Measurements from ENCODE around the gene EPN1.

Gene EPN1

DNA sequence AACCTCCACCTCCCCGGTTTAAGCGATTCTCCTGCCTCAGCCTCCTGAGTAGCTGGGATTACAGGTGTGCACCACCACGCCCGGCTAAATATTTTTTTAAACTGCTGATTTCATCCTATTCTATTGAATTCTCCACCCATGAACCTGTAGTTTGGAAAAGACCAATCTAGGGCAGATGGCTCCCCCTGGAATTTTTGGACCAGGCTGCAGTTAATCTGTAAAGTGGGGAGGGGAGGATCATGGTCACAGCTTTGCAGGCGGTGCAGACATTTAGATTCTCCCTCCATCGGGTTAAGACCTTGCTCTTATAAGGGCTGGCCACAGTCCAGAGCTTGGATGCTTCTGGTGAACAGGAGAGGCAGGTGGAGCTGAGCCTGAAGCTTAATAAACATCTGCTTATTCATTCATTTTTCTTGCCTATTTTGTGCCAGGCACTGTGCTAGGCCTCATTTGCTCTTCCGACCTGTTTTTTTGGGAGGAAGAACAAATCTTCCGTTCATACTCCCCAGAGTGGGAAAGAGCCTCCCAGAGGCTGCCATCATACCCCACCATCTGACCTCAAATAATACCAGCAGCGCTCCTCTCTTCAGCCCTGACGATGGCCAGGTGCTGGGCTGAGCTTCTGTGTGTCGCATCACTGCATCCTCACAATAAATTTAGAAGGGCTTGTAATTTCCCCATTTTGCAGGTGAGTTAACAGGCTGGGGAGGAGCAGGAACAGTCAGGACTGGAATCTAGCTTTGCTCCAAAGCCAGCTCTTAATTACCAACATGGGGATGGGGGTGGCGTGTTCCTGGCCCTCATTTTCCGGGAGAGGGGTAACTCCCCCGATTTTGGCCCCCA is 27.9 kb upstream of the EPN1 start:
- DNase-seq = peak; percentile 18

DNA sequence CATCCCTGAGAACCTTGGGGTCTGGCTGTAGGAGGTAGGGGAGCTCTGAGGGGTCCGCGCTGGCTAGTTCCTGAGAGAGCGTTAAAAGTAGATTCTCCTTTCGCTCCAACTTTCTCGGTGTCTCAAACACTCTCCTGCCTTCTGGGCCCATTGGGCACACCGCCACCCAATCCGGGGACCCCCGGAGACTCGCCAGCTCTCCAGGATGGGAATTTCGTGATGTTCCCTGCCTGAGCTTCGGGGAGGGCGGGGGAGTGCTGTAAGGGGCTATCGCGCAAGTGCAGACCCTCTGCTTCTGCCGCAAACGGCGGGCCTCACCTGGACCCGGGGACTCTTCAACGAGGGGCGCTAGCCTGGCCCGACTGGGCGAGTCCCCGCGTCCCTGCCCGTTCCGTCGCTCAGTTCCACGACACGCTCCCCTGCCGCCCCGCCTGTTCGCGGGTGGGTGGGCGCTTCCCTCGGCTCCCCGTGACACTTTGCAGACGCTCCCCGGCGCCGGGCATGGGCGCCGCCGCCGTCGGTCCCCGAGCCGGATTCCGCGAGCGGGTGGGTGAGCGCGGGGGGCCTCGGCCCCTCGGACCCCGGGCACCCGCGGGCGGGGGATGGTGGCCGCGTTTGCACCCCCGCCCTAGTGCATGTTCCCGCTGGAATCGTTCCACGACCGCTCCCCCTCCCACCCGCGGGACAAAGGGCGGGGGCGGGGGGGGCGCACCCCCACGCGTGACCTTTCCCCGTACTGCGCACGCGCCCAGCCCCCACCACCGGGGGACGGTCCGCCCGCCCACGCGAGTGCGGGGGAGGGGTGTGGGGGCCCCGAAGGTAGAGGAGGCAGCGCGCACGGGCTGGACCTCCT is 27.1 kb upstream of the EPN1 start, which contains the start of gene CCDC106:
TSS of gene CCDC106 (plus strand) at position 481 of the 853 bp plus-strand sequence. CDS start 835 bp downstream, outside the sequence.
- peak; percentile 87 for DNase-seq

DNA sequence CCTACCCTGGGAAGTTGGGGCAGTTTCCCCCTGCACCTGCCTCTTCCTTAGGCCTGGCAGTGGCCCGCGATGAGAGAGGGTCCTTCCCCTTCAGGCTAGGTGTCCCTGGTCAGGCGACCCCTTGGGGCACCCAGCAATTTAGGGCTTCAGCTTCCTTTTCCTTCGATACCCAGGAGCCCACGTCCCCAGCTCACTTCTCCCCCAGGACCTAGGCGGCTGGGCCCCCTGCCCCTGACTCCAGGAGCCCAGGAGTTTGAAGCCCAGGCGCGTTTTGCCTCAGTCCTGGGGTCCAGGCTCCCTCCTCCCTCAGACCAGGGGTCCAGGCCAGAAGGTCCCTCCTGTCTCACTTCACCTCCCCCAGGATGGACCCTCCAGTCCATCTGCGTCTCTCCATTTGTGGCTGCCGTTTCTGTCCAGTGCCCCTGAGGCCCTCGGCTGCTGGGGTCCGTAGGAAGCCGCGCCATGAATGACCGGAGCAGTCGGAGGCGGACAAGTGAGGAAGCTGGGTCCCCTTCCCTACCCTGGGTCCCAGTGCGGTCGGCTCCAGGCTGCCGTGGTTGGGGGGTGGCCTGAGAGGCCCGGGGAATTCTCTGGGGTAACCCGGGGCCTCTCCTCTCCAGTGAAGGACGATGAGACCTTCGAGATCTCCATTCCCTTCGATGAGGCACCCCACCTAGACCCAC is 26.3 kb upstream of the EPN1 start:
- peak; percentile 36 for DNase-seq

DNA sequence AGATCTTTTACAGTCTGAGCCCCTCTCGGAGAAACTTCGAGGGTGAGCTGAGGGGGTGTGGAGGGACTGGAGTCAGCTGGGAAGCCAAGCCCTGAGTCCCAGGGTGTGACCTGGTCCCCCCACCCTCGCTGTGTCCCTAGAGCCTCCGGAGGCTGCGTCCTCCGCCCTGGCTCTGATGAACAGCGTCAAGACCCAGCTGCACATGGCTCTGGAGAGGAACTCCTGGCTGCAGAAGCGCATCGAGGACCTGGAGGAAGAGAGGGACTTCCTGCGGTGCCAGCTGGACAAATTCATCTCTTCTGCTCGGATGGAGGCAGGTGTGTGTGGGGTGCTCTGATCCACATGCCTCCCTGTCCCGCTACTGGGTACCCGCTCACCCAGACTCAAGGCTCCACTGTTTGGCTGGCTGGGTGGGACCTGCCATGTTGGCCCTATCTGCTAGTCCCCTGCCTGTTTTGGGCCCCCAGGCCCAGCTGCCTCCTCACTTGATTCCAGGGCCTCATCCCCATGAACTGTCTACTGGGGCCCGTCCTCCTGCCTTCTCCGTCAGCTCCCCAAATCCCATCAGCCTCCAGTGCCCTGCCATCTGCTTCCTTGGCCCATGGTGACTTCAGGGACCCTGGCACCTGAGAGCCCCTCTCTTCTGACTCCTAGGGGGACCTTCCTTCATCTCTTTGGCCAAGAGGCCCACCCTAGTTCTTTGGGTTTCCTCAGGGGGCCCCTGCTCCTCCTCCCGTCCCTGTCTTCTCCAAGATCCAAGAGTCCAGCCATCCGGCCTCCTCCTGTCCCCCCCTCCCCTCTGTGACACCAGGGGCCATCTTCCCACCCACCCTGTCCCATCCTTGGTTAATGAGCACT is 25.5 kb upstream of the EPN1 start:
- peak; percentile 23 for DNase-seq

DNA sequence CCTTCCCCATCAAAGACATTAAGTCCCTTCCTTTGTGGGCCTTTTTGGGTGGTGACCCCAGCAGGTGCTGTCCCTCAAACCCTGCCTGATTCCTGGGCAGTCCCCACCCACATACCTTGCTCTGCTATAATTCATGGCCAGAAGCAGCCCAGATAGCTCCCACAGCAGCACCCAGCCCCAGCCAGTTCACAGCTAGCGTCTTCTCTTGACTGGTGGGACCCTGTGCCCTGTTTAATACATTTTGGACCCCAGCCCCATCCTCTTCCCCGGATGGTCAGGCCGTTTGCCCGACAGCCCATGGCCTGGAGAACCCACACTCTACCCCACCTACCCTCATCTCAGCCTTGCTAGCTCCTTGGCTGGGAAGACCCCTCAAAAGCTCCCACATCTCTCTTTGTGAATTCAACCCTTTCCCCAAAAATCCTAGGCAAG is 24.9 kb upstream of the EPN1 start:
- DNase-seq = peak; percentile 19

DNA sequence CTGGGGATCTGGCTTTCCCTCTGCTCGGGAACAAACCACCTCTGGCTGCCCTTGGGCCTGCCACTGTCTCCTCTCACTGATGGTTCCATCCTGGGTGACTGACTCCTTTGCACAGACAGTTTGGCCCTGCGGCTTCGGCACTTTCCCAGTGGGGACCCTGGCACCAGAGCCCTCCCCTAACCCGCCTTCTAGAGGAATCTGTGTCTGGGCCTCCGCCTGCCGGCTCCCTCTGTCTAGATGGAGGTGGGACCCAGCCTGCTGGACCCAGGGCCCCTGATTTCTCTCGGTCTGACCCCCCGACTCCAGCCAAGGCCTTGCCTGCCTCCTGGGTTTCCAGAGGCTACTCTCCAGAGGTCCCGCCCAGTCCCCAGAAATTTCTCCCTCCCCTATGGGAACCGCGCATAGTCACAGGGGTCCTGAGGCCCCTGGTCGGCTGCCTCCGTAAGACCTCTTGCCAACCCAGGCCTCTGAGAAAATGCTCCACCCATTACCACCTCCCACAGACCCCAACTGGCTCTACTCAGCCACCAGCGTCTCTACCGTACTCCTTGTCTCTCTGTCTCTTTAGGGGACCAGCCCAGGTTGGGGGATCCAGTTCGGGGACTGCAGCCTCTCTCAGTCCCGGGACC is 24.3 kb upstream of the EPN1 start:
- peak; percentile 24 for DNase-seq

DNA sequence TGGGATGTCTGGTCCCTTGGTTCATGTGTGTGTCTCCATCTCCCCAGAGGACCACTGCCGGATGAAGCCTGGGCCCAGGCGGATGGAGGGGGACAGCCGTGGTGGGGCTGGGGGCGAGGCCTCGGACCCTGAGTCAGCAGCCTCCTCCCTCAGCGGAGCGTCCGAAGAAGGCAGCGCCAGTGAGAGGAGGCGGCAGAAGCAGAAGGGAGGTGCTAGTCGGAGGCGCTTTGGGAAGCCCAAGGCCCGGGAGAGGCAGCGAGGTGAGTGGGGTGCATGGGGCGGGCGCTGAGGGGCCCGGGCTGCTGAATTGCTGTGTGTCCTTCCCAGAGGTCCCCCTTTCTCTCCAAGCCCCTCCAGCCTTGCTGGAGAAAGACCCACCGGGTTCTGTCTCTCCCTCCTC is 23.8 kb upstream of the EPN1 start:
- DNase-seq = peak; percentile 38

DNA sequence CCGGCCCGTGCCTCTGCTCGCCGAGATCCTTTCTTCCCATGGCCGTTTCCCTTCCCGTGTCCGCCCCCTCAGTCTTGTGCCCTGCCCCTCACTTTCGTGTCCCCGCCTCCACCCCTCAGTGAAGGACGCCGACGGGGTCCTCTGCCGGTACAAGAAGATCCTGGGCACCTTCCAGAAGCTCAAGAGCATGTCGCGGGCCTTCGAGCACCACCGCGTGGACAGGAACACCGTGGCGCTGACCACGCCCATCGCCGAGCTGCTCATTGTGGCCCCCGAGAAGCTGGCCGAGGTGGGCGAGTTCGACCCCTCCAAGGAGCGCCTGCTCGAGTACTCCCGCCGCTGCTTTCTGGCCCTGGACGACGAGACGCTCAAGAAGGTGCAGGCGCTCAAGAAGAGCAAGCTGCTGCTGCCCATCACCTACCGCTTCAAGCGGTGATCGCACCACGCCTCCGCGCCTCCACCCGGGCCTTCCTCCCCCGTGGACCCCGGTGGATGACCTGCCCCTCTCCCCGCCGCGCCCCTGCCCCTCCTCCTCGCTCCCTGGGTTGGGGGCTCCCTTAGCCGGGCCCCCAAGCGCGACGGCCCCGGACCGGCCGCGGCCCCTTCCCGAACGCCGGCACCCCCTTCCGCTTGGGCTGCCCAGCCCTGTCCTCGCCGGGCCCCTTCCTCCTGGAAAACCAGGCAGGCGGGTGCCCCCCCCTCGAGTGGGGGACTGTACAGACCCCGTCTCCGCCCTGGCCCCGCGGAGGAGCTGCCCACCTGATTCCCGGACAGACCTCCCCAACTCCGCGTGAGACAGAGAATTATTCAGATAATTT is 22.5 kb upstream of the EPN1 start:
- peak; percentile 53 for DNase-seq

DNA sequence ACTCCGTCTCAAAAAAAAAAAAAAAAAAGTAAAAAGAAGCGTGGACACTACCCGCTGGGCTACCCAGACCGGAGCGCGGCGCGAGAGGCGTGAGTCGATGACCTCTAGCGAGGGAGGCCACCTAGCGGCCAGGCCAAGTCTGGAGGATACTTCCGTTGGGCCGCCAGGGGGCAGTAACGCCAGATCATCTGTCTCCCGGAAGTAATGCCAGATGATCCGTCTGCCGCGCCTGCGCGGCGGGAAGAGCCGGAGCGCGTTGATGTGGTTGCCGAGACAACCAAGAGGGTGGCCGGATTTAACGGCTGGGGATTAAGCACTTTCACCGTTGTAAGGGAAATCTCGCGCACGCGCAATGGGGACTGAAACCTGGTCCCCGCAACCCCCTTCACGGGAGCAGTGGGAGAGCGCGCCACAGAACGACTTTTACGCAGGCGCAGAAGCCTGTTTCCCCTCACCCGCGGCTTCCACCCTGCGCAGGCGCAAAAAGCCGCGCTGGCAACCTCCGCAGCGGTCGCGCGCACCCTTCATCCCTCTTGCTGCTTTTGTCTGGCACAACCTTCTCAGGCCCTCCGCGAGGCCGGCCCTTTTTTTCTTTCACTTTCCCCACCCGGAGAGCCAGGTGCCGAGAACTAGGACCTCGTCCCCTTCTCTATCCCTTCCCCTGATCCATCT is 21.2 kb upstream of the EPN1 start:
- DNase-seq = peak; percentile 99

DNA sequence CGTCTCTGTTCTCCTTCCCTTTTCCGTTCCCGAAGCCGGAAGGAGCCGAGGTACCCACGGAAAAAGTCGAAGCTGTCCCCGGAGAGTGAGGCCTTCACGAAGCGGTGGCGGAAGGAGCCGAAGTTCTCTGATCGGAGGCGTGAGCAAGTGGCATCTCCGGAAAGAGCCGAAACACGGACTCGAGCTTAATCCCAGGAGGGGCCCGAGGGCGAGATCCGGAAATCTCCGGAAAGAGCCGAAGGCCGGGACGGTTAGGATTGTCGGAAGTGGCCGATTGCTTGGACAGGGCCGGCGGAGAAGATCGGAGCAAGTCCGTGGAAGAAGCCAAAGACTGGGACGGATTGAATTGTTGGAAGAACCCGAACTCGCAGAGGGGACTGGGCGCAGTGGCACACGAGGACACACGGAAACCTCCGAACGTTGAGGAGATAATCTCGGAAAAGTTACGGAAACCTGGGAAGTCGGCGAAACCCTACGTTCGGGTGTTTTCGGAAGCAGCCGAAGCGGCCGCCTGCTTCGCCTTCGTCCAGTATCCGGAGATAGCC is 20.6 kb upstream of the EPN1 start:
- DNase-seq = peak; percentile 100

DNA sequence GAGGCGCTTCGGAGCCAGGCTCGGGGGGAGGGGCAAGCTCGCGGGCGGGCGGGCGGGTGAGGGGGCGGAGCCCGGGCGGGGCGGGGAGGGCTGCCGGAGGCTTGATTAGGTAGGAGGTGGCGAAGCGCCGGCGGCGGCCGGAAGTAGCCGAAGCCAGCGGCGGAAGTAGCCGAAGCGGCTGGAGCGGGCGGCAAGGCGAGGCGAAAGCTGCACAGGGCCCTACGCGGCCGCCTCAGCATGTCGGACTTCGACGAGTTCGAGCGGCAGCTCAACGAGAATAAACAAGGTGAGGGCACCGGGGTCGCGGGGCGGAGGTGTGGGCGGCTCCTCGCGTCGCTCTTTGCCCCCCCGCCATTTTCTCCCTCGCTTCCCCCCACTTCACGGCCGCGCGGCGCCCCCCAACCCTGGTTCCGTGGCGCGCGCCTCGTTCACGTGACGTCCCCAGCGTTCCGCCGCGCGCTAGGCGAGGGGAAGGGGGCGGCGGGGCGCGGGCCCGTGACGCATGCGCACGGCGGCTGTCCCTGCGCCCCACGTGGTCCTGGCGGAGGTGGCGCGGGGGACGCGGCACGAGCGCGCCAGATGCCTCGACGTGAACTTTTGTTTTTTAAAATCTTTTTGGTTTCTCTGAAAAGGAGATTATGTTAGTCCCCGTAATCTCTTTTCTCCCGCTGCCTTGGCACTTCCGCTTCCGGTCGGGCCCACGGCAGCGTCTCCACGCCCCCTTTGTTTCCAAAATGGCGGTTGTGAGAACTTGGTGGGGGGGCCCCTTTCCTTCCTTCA is 20.0 kb upstream of the EPN1 start, which contains the start of gene U2AF2:
TSS of gene U2AF2 (plus strand) at position 168 of the 780 bp plus-strand sequence. CDS start at position 238, 70 bp downstream.
- DNase-seq = peak; percentile 99

DNA sequence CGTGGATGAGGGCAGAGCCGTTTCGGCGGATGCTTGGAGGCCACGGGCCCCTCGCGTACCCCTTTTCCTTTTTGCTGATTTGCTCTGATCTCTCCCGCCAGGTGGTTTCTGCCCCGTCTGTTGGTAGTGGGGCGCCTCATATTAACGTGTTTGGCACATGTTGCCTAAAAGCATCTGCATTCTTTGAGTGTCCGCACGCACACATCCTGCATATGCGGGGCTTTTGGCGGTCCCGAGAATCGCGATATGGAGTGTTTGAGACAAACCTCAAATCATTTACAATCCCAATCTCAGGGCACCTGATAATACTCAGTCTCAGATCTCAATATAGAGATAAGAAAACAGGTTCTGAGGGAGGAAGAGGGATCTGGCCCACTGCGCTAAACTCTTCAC is 19.4 kb upstream of the EPN1 start:
- no peak for DNase-seq

DNA sequence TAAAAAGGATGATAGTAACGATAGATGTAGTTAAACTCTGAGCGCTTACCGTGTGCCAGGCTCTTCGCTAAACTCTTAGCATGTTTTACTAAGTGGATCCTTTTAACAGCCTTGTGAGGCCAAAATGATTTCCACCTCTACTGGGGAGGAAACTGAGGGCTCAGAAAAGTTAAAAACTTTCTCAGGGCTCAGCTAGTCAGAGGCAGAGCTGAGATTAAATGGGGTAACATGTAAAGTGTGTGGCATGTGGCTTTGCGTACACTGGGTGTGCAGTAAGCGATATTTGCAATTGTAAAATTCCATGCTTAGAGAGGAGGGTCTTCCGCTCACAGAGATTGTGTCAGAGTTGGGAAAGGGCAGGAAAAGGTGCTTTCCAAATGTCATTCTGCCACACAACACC is 18.5 kb upstream of the EPN1 start:
- DNase-seq = no peak

DNA sequence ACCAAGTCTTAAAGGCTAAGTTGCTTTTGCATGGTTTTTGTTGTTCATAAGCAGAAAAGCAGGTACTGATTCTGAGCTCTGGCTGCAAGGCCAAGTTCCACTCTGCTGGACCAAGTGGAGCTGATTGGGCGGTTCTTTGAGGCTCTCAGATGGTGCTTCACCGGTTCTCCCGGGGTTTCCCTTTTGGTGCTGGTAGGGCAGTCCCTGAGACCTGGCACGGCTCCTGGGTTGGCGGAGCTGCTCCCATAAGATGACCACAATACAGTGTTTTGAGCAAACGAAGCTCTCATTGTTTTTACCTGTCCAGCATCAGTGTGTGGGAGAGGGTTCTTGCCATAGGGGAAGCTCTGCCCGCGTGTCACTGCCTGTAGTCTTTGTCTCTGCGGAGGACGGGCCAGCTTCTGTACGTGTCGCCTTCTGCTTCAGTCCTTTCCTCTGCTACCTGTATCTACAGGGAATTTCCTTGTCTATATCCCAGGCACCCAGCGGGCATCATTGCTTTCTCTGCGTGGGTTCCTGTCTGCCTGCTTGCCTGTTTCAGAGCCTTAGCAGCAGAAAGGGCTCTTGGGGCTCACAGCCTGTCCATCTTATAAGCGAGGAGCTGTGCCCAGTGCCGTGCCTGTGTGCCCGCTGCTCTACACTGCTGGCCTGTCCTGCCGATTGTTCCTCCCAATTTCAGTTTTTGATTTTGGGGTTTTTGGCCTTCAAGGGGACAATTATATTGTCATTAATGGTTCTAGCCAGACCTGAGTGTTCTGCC is 17.9 kb upstream of the EPN1 start:
- no peak for DNase-seq

DNA sequence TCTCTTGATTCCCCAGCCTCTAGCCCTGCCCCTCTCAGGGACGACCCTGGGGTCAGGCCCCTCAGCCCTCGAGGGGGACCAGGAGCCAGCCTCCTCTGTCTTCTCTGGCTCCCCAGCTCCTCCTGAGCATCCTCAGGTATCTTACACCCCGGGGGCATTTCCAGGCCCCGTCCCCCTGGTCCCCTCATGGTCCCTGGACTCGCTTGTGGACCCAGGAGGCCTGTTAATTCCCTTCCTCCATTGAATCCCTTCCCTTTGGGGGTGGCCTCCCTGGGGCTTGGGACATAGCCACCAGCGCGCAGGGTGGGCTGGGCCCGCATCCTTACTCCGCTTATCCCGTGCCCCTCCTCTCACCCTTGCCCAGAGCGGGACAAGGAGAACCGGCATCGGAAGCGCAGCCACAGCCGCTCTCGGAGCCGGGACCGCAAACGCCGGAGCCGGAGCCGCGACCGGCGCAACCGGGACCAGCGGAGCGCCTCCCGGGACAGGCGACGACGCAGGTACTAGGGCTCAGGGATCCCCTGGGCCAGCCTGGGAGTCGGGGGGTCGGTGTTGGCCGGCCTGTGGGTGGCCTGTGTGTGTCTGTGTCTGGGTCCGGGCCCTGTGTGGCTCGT is 16.1 kb upstream of the EPN1 start:
- no peak for DNase-seq

DNA sequence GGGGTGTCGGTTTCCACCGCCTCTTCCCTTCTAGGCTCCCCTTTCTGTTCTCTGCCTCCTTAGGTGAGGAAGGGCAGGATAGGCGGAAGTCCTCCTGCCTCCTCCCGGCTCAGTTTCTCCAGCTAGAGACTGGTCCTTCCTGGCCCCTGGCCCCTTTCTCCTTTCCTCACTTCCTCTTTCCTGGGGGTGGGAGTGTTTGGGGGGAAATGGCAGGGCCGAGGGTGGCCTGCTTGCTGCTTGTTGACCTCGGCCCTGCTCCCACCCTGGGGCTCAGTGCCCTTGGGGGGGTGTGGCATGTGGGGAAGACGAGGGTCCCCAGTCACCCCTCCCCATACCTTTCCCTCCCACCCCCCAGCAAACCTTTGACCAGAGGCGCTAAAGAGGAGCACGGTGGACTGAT is 15.2 kb upstream of the EPN1 start:
- DNase-seq = no peak

DNA sequence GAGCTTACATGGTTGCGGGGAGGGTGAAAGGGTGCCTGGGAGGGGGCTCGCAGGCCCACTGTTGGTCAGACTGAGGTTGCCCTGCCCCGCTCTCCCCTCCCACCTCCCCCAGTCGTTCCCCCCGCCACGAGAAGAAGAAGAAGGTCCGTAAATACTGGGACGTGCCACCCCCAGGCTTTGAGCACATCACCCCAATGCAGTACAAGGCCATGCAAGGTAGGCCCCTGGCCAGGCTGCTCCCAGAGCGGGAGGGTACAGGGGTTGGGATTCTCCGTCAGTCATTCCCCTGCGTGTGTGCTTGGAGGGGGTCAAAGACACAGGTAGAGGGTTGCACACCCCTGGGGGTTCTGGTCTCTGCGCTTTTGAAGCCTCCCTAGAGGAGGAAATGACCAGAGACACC is 14.6 kb upstream of the EPN1 start:
- DNase-seq = no peak

DNA sequence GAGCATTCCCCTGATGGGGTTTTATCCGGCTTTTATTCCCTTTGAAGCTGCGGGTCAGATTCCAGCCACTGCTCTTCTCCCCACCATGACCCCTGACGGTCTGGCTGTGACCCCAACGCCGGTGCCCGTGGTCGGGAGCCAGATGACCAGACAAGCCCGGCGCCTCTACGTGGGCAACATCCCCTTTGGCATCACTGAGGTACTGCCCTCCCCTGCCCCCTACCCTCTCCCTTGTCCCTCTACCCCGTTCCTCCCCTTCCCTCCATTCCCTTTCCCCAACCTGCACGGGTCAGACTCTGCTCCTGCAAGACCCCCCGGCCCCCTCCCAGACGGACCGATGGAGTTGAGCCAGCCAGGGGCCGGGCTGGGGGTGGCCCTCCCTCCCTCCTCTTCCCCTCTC is 14.0 kb upstream of the EPN1 start:
- no peak for DNase-seq

All from femur (tissue), 1 donor.